ENCODE measurements around the gene HSPA2. TPM values are rescaled to one million over a fixed set of nuclear protein-coding genes. Genes with fewer than 3 reads are reported as not detected.
A peak's percentile ranks its signal among the peaks of the same experiment; 100 is the strongest.
"Not testable (repeated sequence)": the region's sequence is repeated elsewhere in the genome, so short reads cannot be mapped to it uniquely, and the experiment has no call there.

The HSPA2 gene
- total RNA-seq, 2 experiments from 2014 or later, result 2.2 to 2.4 TPM

GRCh38 chr14:64504897-64505794, 35.4 kb upstream of the HSPA2 start:
- POLR2A ChIA-PET, result interaction anchor here (0.7 to 0.9 kb wide), 2 partner anchors 166 to 864 kb away, joined by 3 to 4 read pairs; partner anchors contain the start of gene WDR89
- Mint-ChIP-seq H3K4me1 (peaks cover 59% of the 10 kb centered on the region), H3K27ac (peak overlapping the region; percentile 100), H3K4me3 (peak overlapping the region; percentile 94), H3K27me3 (no peaks in the 10 kb centered on the region), H3K9me3 (no peaks in the 10 kb centered on the region), H3K36me3 (ENCODE audit: low read depth) (peaks cover 53% of the 10 kb centered on the region)
- CTCF ChIA-PET, result interaction anchor here (1.3 kb wide), 1 partner anchor 16 kb away, joined by 3 read pairs; no protein-coding TSS in a partner anchor
- DNase-seq, result peak; percentile 89

GRCh38 chr14:64506721-64507120, 33.8 kb upstream of the HSPA2 start:
- ChIA-PET POLR2A (no interaction called here), CTCF (no interaction called here)
- peaks cover 63% of the 10 kb centered on the region for H3K4me1 Mint-ChIP-seq
- H3K4me3 Mint-ChIP-seq, result peak overlapping the region; percentile 94
- peak overlapping the region; percentile 100 for H3K27ac Mint-ChIP-seq
- no peak for DNase-seq
- no peaks in the 10 kb centered on the region for H3K27me3 Mint-ChIP-seq
- no peaks in the 10 kb centered on the region for H3K9me3 Mint-ChIP-seq
- peaks cover 48% of the 10 kb centered on the region for H3K36me3 Mint-ChIP-seq (ENCODE audit: low read depth)

DNA sequence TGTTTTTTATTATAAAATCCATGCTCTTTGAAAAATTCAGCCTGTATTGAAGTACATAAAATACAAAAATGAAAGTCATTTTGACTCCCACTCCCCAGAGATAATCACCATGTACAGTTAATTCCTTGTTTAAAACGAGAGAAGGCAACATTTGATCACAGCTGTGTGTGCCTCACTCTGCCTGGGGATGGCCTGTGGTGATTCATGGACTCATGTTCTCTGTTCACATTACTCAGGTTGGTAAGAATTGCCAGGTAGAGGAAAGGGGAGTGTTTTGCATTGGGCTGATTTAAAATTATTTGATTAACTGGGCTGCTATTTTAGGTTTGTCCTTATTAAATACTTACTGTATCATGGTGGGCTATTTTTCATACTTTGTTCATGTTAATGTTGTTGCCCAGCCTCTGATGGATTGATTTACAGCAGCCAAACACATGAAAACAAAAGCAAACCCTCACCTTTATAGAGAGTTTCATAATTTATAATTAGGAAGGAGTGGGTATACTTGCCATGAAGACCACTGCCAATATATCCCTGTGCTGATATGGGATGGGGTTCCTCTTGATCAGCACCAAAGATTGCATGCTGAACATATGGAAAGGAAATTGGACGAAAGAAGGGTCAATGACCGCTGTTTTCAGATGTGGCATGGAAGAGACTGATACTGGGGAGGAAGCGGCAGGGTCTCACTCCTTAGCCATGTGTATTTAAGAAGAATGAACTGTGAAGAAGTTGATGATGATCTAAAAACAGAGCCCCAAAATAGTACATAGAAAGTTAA, 33.0 kb upstream of the HSPA2 start:
- peak overlapping the region; percentile 94 for H3K4me3 Mint-ChIP-seq
- peak overlapping the region; percentile 100 for H3K27ac Mint-ChIP-seq
- no peaks in the 10 kb centered on the region for H3K9me3 Mint-ChIP-seq
- H3K36me3 Mint-ChIP-seq (ENCODE audit: low read depth), result peaks cover 40% of the 10 kb centered on the region
- ChIA-PET POLR2A (no interaction called here), CTCF (interaction anchor here (0.6 kb wide), 2 partner anchors 74 to 189 kb away, joined by 3 to 4 read pairs; no protein-coding TSS in a partner anchor)
- H3K27me3 Mint-ChIP-seq, result no peaks in the 10 kb centered on the region
- DNase-seq, result no peak
- peaks cover 64% of the 10 kb centered on the region for H3K4me1 Mint-ChIP-seq

GRCh38 chr14:64508215-64508776, 32.2 kb upstream of the HSPA2 start:
- H3K4me3 Mint-ChIP-seq, result peak overlapping the region; percentile 94
- H3K27me3 Mint-ChIP-seq, result no peaks in the 10 kb centered on the region
- POLR2A ChIA-PET, result no interaction called here
- CTCF ChIA-PET, result interaction anchor here (0.6 to 1.6 kb wide), 5 partner anchors 10 to 1158 kb away, joined by 3 to 5 read pairs (median 4); no protein-coding TSS in a partner anchor
- no peaks in the 10 kb centered on the region for H3K9me3 Mint-ChIP-seq
- H3K27ac Mint-ChIP-seq, result peak overlapping the region; percentile 100
- no peak for DNase-seq
- peaks cover 35% of the 10 kb centered on the region for H3K36me3 Mint-ChIP-seq (ENCODE audit: low read depth)
- peaks cover 69% of the 10 kb centered on the region for H3K4me1 Mint-ChIP-seq

DNA sequence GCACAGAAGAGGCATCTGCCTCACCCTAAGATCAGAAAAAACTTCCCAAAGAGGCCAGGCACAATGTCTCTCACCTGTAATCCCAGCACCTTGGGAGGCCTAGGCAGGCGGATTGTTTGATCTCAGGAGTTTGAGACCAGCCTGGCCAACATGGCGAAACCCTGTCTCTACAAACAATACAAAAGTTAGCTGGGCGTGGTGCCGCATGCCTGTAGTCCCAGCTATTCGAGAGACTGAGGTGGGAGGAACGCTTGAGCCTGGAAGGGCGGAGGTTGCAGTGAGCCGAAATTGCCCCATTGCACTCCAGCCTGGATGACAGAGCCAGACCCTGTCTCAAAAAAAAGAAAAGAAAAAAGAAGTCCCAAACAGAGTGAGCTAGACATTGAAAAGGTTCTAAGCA, 31.5 kb upstream of the HSPA2 start:
- Mint-ChIP-seq H3K9me3 (no peaks in the 10 kb centered on the region), H3K27me3 (no peaks in the 10 kb centered on the region), H3K36me3 (ENCODE audit: low read depth) (peaks cover 35% of the 10 kb centered on the region), H3K27ac (peak overlapping the region; percentile 63), H3K4me1 (peaks cover 74% of the 10 kb centered on the region), H3K4me3 (peak overlapping the region; percentile 35)
- ChIA-PET CTCF (interaction anchor here (0.6 to 1.6 kb wide), 3 partner anchors 9 to 1157 kb away, joined by 3 to 5 read pairs (median 5); no protein-coding TSS in a partner anchor), POLR2A (no interaction called here)
- DNase-seq, result no peak

GRCh38 chr14:64510825-64511671, 29.5 kb upstream of the HSPA2 start:
- H3K36me3 Mint-ChIP-seq (ENCODE audit: low read depth), result peaks cover 27% of the 10 kb centered on the region
- ChIA-PET POLR2A (interaction anchor here (0.7 kb wide), 1 partner anchor 7 kb away, joined by 3 read pairs; no protein-coding TSS in a partner anchor), CTCF (interaction anchor here (0.6 to 2.6 kb wide), 8 partner anchors 8 to 167 kb away, joined by 3 to 10 read pairs (median 3); partner anchors contain the start of gene HSPA2)
- H3K4me1 Mint-ChIP-seq, result peaks cover 81% of the 10 kb centered on the region
- peak overlapping the region; percentile 10 for H3K27ac Mint-ChIP-seq
- peak overlapping the region; percentile 28 for H3K4me3 Mint-ChIP-seq
- no peaks in the 10 kb centered on the region for H3K9me3 Mint-ChIP-seq
- no peaks in the 10 kb centered on the region for H3K27me3 Mint-ChIP-seq
- peak; percentile 78 for DNase-seq

GRCh38 chr14:64513271-64513670, 27.3 kb upstream of the HSPA2 start:
- Mint-ChIP-seq H3K4me3 (no peak overlapping the region), H3K27me3 (no peaks in the 10 kb centered on the region), H3K36me3 (ENCODE audit: low read depth) (peaks cover 16% of the 10 kb centered on the region), H3K4me1 (peaks cover 78% of the 10 kb centered on the region), H3K9me3 (no peaks in the 10 kb centered on the region), H3K27ac (no peak overlapping the region)
- POLR2A ChIA-PET, result no interaction called here
- CTCF ChIA-PET, result no interaction called here
- DNase-seq, result no peak

GRCh38 chr14:64515053-64515452, 25.5 kb upstream of the HSPA2 start:
- Mint-ChIP-seq H3K9me3 (no peaks in the 10 kb centered on the region), H3K27ac (no peak overlapping the region), H3K36me3 (ENCODE audit: low read depth) (peaks cover 9% of the 10 kb centered on the region), H3K4me1 (peaks cover 63% of the 10 kb centered on the region), H3K4me3 (no peak overlapping the region), H3K27me3 (no peaks in the 10 kb centered on the region)
- ChIA-PET POLR2A (no interaction called here), CTCF (interaction anchor here (0.7 to 2.2 kb wide), 5 partner anchors 9 to 822 kb away, joined by 4 to 7 read pairs (median 6); no protein-coding TSS in a partner anchor)
- no peak for DNase-seq

DNA sequence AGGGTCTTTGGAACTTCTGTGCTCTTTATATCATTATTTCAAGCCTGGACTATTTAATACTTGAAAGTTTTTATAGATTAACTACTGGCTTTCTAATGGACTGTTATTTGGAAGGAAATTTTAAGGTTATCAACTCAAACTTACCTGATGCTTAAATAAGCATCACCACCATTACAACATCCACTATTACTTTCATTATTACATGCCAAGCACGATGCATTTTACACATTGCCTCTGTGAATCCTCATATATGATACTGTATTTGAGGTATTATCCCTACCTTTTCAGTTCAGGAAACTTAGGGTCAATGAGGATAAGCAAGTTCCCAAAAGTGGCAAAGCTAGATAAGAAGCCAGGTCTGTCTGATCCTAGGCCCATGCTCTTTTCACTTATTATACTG, 23.6 kb upstream of the HSPA2 start:
- Mint-ChIP-seq H3K36me3 (ENCODE audit: low read depth) (peaks cover 7% of the 10 kb centered on the region), H3K9me3 (no peaks in the 10 kb centered on the region), H3K4me1 (peaks cover 50% of the 10 kb centered on the region), H3K27ac (no peak overlapping the region), H3K27me3 (no peaks in the 10 kb centered on the region), H3K4me3 (no peak overlapping the region)
- no peak for DNase-seq
- ChIA-PET POLR2A (no interaction called here), CTCF (interaction anchor here (0.6 to 2.2 kb wide), 2 partner anchors 9 to 20 kb away, joined by 4 to 7 read pairs; no protein-coding TSS in a partner anchor)

GRCh38 chr14:64517667-64518066, 22.9 kb upstream of the HSPA2 start:
- CTCF ChIA-PET, result interaction anchor here (1.0 kb wide), 1 partner anchor 9 kb away, joined by 5 read pairs; no protein-coding TSS in a partner anchor
- DNase-seq; H3K9me3 Mint-ChIP-seq; H3K4me3 Mint-ChIP-seq; POLR2A ChIA-PET; H3K27me3 Mint-ChIP-seq; H3K27ac Mint-ChIP-seq; H3K36me3 Mint-ChIP-seq (ENCODE audit: low read depth): not testable (repeated sequence)
- peaks cover 44% of the 10 kb centered on the region for H3K4me1 Mint-ChIP-seq

GRCh38 chr14:64518229-64518628, 22.3 kb upstream of the HSPA2 start:
- Mint-ChIP-seq H3K9me3 (no peaks in the 10 kb centered on the region), H3K4me1 (peaks cover 40% of the 10 kb centered on the region), H3K27ac (no peak overlapping the region), H3K4me3 (no peak overlapping the region), H3K36me3 (ENCODE audit: low read depth) (peaks cover 7% of the 10 kb centered on the region), H3K27me3 (no peaks in the 10 kb centered on the region)
- no peak for DNase-seq
- POLR2A ChIA-PET, result interaction anchor here (0.6 kb wide), 1 partner anchor 7 kb away, joined by 3 read pairs; no protein-coding TSS in a partner anchor
- CTCF ChIA-PET, result interaction anchor here (0.7 to 1.0 kb wide), 2 partner anchors 9 to 14 kb away, joined by 3 to 5 read pairs; no protein-coding TSS in a partner anchor
